ENCODE data around the gene SGK1. TPM values are rescaled to one million over a fixed set of nuclear protein-coding genes. Genes with fewer than 3 reads are reported as not detected.

The SGK1 gene
- total and polyA plus RNA-seq, 2 donors (not counting 1 experiment from before 2014, with no cell fraction given) = 37.3 to 57.8 TPM

DNA sequence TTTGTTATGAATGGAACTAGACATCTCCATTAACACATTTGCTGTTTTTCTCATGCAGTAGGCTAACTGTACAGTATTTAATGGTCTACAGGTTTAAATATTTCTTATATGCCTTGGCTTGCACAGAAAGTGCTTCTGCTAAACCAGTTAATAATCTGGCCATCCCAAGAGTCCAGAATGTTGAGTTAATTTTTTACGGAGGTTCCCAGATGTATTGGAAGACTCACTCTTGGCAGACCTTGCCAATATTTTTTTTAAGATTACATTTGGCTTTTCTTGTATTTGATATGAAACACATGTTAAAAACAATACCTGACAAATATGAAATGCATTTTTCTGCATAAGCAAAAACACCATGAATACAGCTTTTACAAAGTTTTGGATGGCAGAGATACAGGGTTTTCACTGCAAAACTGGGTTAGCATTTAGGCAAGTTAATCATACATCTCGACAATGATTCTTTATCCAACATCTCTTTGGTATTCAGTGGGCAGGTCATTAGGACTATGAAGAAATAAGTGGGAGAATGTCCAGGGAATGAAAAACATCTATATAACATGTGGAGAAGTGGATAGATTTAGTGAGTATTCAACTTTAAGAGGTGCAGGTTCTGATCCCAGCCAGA is 94.0 kb downstream of the SGK1 start:
- ATAC-seq (ENCODE audit: low read depth) (no peak), DNase-seq (no peak)
- no peak overlapping the region for H3K4me3 Mint-ChIP-seq
- no peaks in the 10 kb centered on the region for H3K79me2 ChIP-seq (ENCODE audit: control insufficient read depth, insufficient read depth, low read length)
- ChIA-PET POLR2A (no interaction called here), CTCF (no interaction called here)
- no CpG with 5 or more reads among the region's 2 CpGs for WGBS (ENCODE audit: insufficient coverage)
- no peak overlapping the region for H2AFZ ChIP-seq (ENCODE audit: insufficient read depth, low read depth, low read length, poor library complexity, severe bottlenecking)
- intact Hi-C loops (cut with micrococcal nuclease) = no loop called here
- no peak overlapping the region for H3K27ac ChIP-seq (ENCODE audit: low read length in 2 of 2)
- H3K36me3 ChIP-seq (replicated peaks in 1 of 2; ENCODE audit: control extremely low read depth in 1 of 2, control insufficient read depth in 1 of 2, extremely low read depth in 1 of 2, insufficient read depth in 2 of 2, low read length in 1 of 2) = no peaks in the 10 kb centered on the region
- H4K20me1 ChIP-seq (ENCODE audit: control insufficient read depth, insufficient read depth, low read length, poor library complexity, severe bottlenecking) = no peaks in the 10 kb centered on the region
- H3K9me3 Mint-ChIP-seq (ENCODE audit: insufficient read depth) = no peaks in the 10 kb centered on the region
- TF ChIP-seq EZH2 (IDR thresholded peaks at IDR 0.05; ENCODE audit: borderline replicate concordance, insufficient read depth, low read depth, low read length, poor library complexity, severe bottlenecking) = no peak
- TF ChIP-seq, protein P1, sequence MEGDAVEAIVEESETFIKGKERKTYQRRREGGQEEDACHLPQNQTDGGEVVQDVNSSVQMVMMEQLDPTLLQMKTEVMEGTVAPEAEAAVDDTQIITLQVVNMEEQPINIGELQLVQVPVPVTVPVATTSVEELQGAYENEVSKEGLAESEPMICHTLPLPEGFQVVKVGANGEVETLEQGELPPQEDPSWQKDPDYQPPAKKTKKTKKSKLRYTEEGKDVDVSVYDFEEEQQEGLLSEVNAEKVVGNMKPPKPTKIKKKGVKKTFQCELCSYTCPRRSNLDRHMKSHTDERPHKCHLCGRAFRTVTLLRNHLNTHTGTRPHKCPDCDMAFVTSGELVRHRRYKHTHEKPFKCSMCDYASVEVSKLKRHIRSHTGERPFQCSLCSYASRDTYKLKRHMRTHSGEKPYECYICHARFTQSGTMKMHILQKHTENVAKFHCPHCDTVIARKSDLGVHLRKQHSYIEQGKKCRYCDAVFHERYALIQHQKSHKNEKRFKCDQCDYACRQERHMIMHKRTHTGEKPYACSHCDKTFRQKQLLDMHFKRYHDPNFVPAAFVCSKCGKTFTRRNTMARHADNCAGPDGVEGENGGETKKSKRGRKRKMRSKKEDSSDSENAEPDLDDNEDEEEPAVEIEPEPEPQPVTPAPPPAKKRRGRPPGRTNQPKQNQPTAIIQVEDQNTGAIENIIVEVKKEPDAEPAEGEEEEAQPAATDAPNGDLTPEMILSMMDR (IDR thresholded peaks at IDR 0.05) = no peak
- H3K27ac Mint-ChIP-seq = no peak overlapping the region
- H3K4me1 Mint-ChIP-seq = no peaks in the 10 kb centered on the region
- H3K27me3 ChIP-seq (replicated peaks in 1 of 4; ENCODE audit: control extremely low read depth in 1 of 4, control insufficient read depth in 3 of 4, insufficient read depth in 4 of 4, low read length in 3 of 4) = no peaks in the 10 kb centered on the region
- H3K9me3 ChIP-seq (ENCODE audit: control extremely low read depth in 1 of 3, control insufficient read depth in 2 of 3, insufficient read depth in 1 of 3, low read length in 2 of 3) = no peaks in the 10 kb centered on the region
- H3K4me1 ChIP-seq (ENCODE audit: control insufficient read depth in 2 of 2, insufficient read depth in 2 of 2, low read length in 2 of 2) = no peaks in the 10 kb centered on the region
- no peak overlapping the region for H3K9ac ChIP-seq (ENCODE audit: low read length)
- H3K27me3 Mint-ChIP-seq = no peaks in the 10 kb centered on the region
- no peak overlapping the region for H3K4me3 ChIP-seq (ENCODE audit: control extremely low read depth in 1 of 5, extremely low read depth in 1 of 5, insufficient read depth in 1 of 5, low read depth in 2 of 5, low read length in 4 of 5)
- H3K4me2 ChIP-seq (replicated peaks; ENCODE audit: low read depth, low read length, poor library complexity, severe bottlenecking) = no peak overlapping the region

DNA sequence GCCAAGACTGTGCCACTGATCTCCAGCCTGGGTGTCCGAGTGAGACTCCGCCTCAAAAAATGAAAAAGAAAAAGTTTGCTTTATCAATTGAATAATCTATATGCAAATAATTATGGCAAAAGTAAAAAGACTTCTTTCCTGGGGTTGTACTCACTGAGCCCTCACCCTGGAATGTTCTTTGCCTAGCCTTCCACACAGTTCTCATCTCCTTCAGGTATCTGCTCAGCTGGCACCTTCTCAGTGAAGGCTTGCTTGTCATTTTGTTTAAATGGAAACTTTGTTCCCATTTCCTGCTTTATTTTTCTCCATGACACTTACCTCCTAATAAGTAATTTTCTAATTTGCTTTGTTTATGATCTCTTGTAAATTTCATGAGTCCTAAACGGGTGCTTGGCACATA is 96.7 kb downstream of the SGK1 start:
- intact Hi-C loops (cut with micrococcal nuclease) = no loop called here
- H3K27me3 ChIP-seq (replicated peaks in 1 of 4; ENCODE audit: control extremely low read depth in 1 of 4, control insufficient read depth in 3 of 4, insufficient read depth in 4 of 4, low read length in 3 of 4) = no peaks in the 10 kb centered on the region
- no peak overlapping the region for H3K9ac ChIP-seq (ENCODE audit: low read length)
- no peak overlapping the region for H3K4me2 ChIP-seq (replicated peaks; ENCODE audit: low read depth, low read length, poor library complexity, severe bottlenecking)
- no peaks in the 10 kb centered on the region for H3K79me2 ChIP-seq (ENCODE audit: control insufficient read depth, insufficient read depth, low read length)
- H3K9me3 ChIP-seq (ENCODE audit: control extremely low read depth in 1 of 3, control insufficient read depth in 2 of 3, insufficient read depth in 1 of 3, low read length in 2 of 3) = peaks cover 0 to 7% (median 0%) of the 10 kb centered on the region in 3 donors
- Mint-ChIP-seq H3K27ac (no peak overlapping the region), H3K4me1 (peaks cover 17% of the 10 kb centered on the region), H3K9me3 (ENCODE audit: insufficient read depth) (peaks cover 7% of the 10 kb centered on the region), H3K27me3 (no peaks in the 10 kb centered on the region), H3K4me3 (no peak overlapping the region)
- no peak overlapping the region for H2AFZ ChIP-seq (ENCODE audit: insufficient read depth, low read depth, low read length, poor library complexity, severe bottlenecking)
- whole genome bisulfite sequencing (ENCODE audit: insufficient coverage) = no CpG with 5 or more reads among the region's 3 CpGs
- H3K4me3 ChIP-seq (ENCODE audit: control extremely low read depth in 1 of 5, extremely low read depth in 1 of 5, insufficient read depth in 1 of 5, low read depth in 2 of 5, low read length in 4 of 5) = no peak overlapping the region
- no peaks in the 10 kb centered on the region for H4K20me1 ChIP-seq (ENCODE audit: control insufficient read depth, insufficient read depth, low read length, poor library complexity, severe bottlenecking)
- TF ChIP-seq EZH2 (IDR thresholded peaks at IDR 0.05; ENCODE audit: borderline replicate concordance, insufficient read depth, low read depth, low read length, poor library complexity, severe bottlenecking) = no peak
- TF ChIP-seq, protein P1 (IDR thresholded peaks at IDR 0.05) = no peak
- ATAC-seq (ENCODE audit: low read depth) = no peak
- H3K4me1 ChIP-seq (ENCODE audit: control insufficient read depth in 2 of 2, insufficient read depth in 2 of 2, low read length in 2 of 2) = peaks cover 18 to 19% of the 10 kb centered on the region in 2 donors
- ChIA-PET CTCF (interaction anchor here (0.7 kb wide), 1 partner anchor 300 kb away, joined by 3 read pairs; no protein-coding TSS in a partner anchor), POLR2A (no interaction called here)
- no peak overlapping the region for H3K27ac ChIP-seq (ENCODE audit: low read length in 2 of 2)
- no peak for DNase-seq
- H3K36me3 ChIP-seq (replicated peaks in 1 of 2; ENCODE audit: control extremely low read depth in 1 of 2, control insufficient read depth in 1 of 2, extremely low read depth in 1 of 2, insufficient read depth in 2 of 2, low read length in 1 of 2) = no peaks in the 10 kb centered on the region
